Loucy (cell line): ENCODE measurements around the gene CCDC186.

ENCODE experiments used
- EZH2phosphoT487 ChIP-seq: fragments of 200-600 bp; IDR thresholded peaks from 2 replicates; pipeline ENCODE4 v1.6.1; 2018; ENCODE audit warnings: antibody characterized with exemption, mild to moderate bottlenecking, moderate library complexity, borderline replicate concordance
- TF ChIP-seq, protein P1 (sequence below): fragments of 200-600 bp; sonication (generic); conservative IDR thresholded peaks from 2 replicates; pipeline ENCODE4 v1.5.1; 2014; ENCODE audit warnings: mild to moderate bottlenecking, antibody characterized with exemption, low read length

DNA sequence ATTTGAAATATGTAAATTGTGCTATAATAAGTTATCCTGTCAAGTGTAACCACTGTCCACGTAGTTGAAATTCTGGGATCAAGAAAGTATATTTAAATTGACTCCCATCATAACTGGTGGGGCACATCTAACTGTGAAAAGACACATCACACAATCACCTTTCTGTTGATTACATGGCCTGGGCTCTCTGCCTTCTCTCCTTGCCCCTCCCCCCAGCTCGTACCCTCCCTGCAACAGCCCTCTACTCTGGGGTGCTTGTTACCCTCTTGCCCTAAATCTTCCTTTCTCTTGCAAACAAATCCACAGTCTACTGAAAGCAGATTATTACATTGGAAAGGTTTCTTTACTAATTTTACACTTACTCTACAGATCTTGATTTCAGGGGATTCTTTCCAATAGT, 56.3 kb downstream of the CCDC186 start:
- TF ChIP-seq, protein P1, sequence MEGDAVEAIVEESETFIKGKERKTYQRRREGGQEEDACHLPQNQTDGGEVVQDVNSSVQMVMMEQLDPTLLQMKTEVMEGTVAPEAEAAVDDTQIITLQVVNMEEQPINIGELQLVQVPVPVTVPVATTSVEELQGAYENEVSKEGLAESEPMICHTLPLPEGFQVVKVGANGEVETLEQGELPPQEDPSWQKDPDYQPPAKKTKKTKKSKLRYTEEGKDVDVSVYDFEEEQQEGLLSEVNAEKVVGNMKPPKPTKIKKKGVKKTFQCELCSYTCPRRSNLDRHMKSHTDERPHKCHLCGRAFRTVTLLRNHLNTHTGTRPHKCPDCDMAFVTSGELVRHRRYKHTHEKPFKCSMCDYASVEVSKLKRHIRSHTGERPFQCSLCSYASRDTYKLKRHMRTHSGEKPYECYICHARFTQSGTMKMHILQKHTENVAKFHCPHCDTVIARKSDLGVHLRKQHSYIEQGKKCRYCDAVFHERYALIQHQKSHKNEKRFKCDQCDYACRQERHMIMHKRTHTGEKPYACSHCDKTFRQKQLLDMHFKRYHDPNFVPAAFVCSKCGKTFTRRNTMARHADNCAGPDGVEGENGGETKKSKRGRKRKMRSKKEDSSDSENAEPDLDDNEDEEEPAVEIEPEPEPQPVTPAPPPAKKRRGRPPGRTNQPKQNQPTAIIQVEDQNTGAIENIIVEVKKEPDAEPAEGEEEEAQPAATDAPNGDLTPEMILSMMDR = no peak
- no peak for TF ChIP-seq EZH2phosphoT487
